Osteocyte (in vitro differentiated cells): Measurements from ENCODE around the gene ME3. TPM values are rescaled to one million over a fixed set of nuclear protein-coding genes. Genes with fewer than 3 reads are reported as not detected.
A peak's percentile ranks its signal among the peaks of the same experiment; 100 is the strongest.

Experiments
- DNase-seq: peaks from one replicate; pipeline ENCODE4 v3.0.0; 2021; ENCODE audit warnings: mixed read lengths; ENCODE audit not compliant: unreplicated experiment; ENCODE audit errors: extremely low spot score
- H3K27ac Mint-ChIP-seq: one replicate; pipeline ENCODE4 v1.8.0; 2021; ENCODE audit warnings: mild to moderate bottlenecking, mixed read lengths; ENCODE audit not compliant: unreplicated experiment
- H3K27me3 Mint-ChIP-seq: one replicate; pipeline ENCODE4 v1.8.0; 2021; ENCODE audit warnings: mixed read lengths; ENCODE audit not compliant: unreplicated experiment
- H3K36me3 Mint-ChIP-seq: one replicate; pipeline ENCODE4 v1.8.0; 2021; ENCODE audit warnings: mixed read lengths; ENCODE audit not compliant: unreplicated experiment
- H3K4me1 Mint-ChIP-seq: one replicate; pipeline ENCODE4 v1.8.0; 2021; ENCODE audit warnings: mixed read lengths; ENCODE audit not compliant: unreplicated experiment
- H3K4me3 Mint-ChIP-seq: one replicate; pipeline ENCODE4 v1.8.0; 2021; ENCODE audit warnings: mild to moderate bottlenecking, moderate library complexity, mixed read lengths; ENCODE audit not compliant: unreplicated experiment
- H3K9me3 Mint-ChIP-seq: one replicate; pipeline ENCODE4 v1.8.0; 2021; ENCODE audit warnings: mixed read lengths; ENCODE audit not compliant: unreplicated experiment
- CTCF ChIP-seq: fragments of 200-600 bp; sonication (generic); IDR thresholded peaks from 2 replicates; pipeline ENCODE4 v1.5.0; 2021; ENCODE audit warnings: antibody characterized with exemption, mild to moderate bottlenecking, moderate library complexity
- total RNA-seq: library from RNA; stranded (reverse); gene quantifications from 2 replicates; pipeline ENCODE4 v1.2.1, GENCODE V29; 2021

Gene ME3
- total RNA-seq, 1 donor from 2014 or later = 19.5 TPM

- peaks cover 44% of the 10 kb centered on the region for H3K4me1 Mint-ChIP-seq
- H3K36me3 Mint-ChIP-seq = no peaks in the 10 kb centered on the region
Measured at GRCh38 chr11:86593833-86594232, 78.6 kb downstream of the ME3 start.

GRCh38 chr11:86592659-86593451 is 79.6 kb downstream of the ME3 start:
- H3K36me3 Mint-ChIP-seq = no peaks in the 10 kb centered on the region
- no peaks in the 10 kb centered on the region for H3K27me3 Mint-ChIP-seq
- no peak overlapping the region for H3K4me3 Mint-ChIP-seq
- TF ChIP-seq CTCF = no peak
- peak overlapping the region; percentile 69 for H3K27ac Mint-ChIP-seq
- H3K9me3 Mint-ChIP-seq = no peaks in the 10 kb centered on the region
- no peak for DNase-seq
- peaks cover 46% of the 10 kb centered on the region for H3K4me1 Mint-ChIP-seq

More at GRCh38 chr11:86593833-86594232, 78.6 kb downstream of the ME3 start:
- Mint-ChIP-seq H3K27ac (peak overlapping the region; percentile 39), H3K4me3 (no peak overlapping the region), H3K9me3 (no peaks in the 10 kb centered on the region), H3K27me3 (no peaks in the 10 kb centered on the region)
- no peak for DNase-seq
- TF ChIP-seq CTCF = no peak

- Mint-ChIP-seq H3K9me3 (no peaks in the 10 kb centered on the region), H3K27me3 (no peaks in the 10 kb centered on the region), H3K36me3 (no peaks in the 10 kb centered on the region), H3K27ac (peak overlapping the region; percentile 69), H3K4me3 (no peak overlapping the region), H3K4me1 (peaks cover 51% of the 10 kb centered on the region)
- TF ChIP-seq CTCF = no peak
- DNase-seq = no peak
Measured at GRCh38 chr11:86592047-86592591, 80.3 kb downstream of the ME3 start.

GRCh38 chr11:86591631-86592030 is 80.8 kb downstream of the ME3 start:
- DNase-seq = no peak
- H3K4me3 Mint-ChIP-seq = no peak overlapping the region
- no peak for TF ChIP-seq CTCF
- peak overlapping the region; percentile 38 for H3K27ac Mint-ChIP-seq
- H3K27me3 Mint-ChIP-seq = no peaks in the 10 kb centered on the region
- H3K36me3 Mint-ChIP-seq = no peaks in the 10 kb centered on the region
- H3K4me1 Mint-ChIP-seq = peaks cover 49% of the 10 kb centered on the region
- no peaks in the 10 kb centered on the region for H3K9me3 Mint-ChIP-seq

GRCh38 chr11:86589856-86590589 is 82.4 kb downstream of the ME3 start:
- H3K27ac Mint-ChIP-seq = no peak overlapping the region
- peaks cover 41% of the 10 kb centered on the region for H3K4me1 Mint-ChIP-seq

More at GRCh38 chr11:86589856-86590589, 82.4 kb downstream of the ME3 start:
- DNase-seq = no peak
- H3K36me3 Mint-ChIP-seq = no peaks in the 10 kb centered on the region
- no peaks in the 10 kb centered on the region for H3K9me3 Mint-ChIP-seq
- no peaks in the 10 kb centered on the region for H3K27me3 Mint-ChIP-seq
- H3K4me3 Mint-ChIP-seq = no peak overlapping the region
- no peak for TF ChIP-seq CTCF
